HCT116 (cell line): Measurements from ENCODE around the gene VWA7. TPM values are rescaled to one million over a fixed set of nuclear protein-coding genes. Genes with fewer than 3 reads are reported as not detected.

Experiments used
- ATAC-seq: fragments of 200-7000 bp; cut with Tn5 transposase; 2 replicates; pipeline ENCODE4 v1.9.1; 2020; ENCODE audit warnings: mild to moderate bottlenecking, moderate library complexity
- BruUV-seq: library from RNA; stranded (reverse); fragments of 400-500 nt; replicated peaks from 2 replicates; lab custom pipeline; 2021; lab: Mats Ljungman, UMichigan
- CTCF ChIA-PET: fragments of 300-600 bp; sonication (Branson Sonifier 250); formaldehyde crosslinking; loops from one replicate; lab custom pipeline; 2021; ENCODE audit warnings: antibody characterized with exemption; lab: Charles Lee
- POLR2A ChIA-PET: fragments of 300-600, 350-600 bp; sonication (Branson Sonifier 250); formaldehyde crosslinking; loops from one replicate; lab custom pipeline; 2021; ENCODE audit warnings: antibody characterized with exemption; lab: Charles Lee
- RAD21 ChIA-PET, 2 experiments: fragments of 300-600 bp; sonication (Branson Sonifier 250); formaldehyde crosslinking; loops; one replicate each; lab custom pipeline; 2023; ENCODE audit warnings: low total read pairs in 2 of 2; ENCODE audit not compliant: uncharacterized antibody in 2 of 2, unreplicated experiment in 2 of 2, low non-redundant PET in 1 of 2; lab: Charles Lee
- DNase-seq: peaks from one replicate; pipeline ENCODE4 v3.0.0-alpha.2; 2010; ENCODE audit warnings: low read depth, low spot score
- H2AFZ ChIP-seq: fragments of 200-600 bp; shearing (Covaris generic), sonication (generic); 2 replicates; pipeline ENCODE4 v1.6.1; 2017; ENCODE audit warnings: low read depth, mixed run types, mixed read lengths, antibody characterized with exemption, low read length; ENCODE audit not compliant: poor library complexity, severe bottlenecking
- H3K27ac ChIP-seq: 2 replicates; pipeline ENCODE4 v1.5.1; 2012; ENCODE audit warnings: low read depth, low read length
- H3K27me3 ChIP-seq: fragments of 200-600 bp; sonication (generic); 2 replicates; pipeline ENCODE4 v1.6.1; 2016; ENCODE audit warnings: mixed run types, low read length, mixed read lengths; ENCODE audit not compliant: insufficient read depth
- H3K36me3 ChIP-seq, 2 experiments: fragments of 200-500 bp in 1 of 2; fragments of 200-600 bp in 1 of 2; sonication (Bioruptor generic) in 1 of 2; sonication (generic) in 1 of 2; 2 replicates each; pipeline versions ENCODE4 v1.5.1 to v1.6.1; 2014 to 2016; ENCODE audit warnings: low read length in 2 of 2, inconsistent platforms in 1 of 2, mixed read lengths in 1 of 2, mixed run types in 1 of 2; ENCODE audit not compliant: insufficient read depth in 2 of 2, control insufficient read depth in 1 of 2
- H3K4me1 ChIP-seq, 2 experiments: fragments of 200-600 bp in 1 of 2; sonication (generic) in 1 of 2; 2 replicates each; pipeline versions ENCODE4 v1.5.1 to v1.6.1; 2012 to 2017; ENCODE audit warnings: low read length in 2 of 2, inconsistent platforms in 1 of 2, mild to moderate bottlenecking in 1 of 2, mixed read lengths in 1 of 2, mixed run types in 1 of 2, moderate library complexity in 1 of 2; ENCODE audit not compliant: insufficient read depth in 2 of 2, control insufficient read depth in 1 of 2
- H3K4me2 ChIP-seq: fragments of 200-600 bp; sonication (generic); 2 replicates; pipeline ENCODE4 v1.6.1; 2017; ENCODE audit warnings: mixed run types, low read length, mixed read lengths
- H3K4me3 ChIP-seq, 2 experiments: fragments of 200-600 bp in 1 of 2; sonication (generic) in 1 of 2; replicated peaks in 1 of 2; 2 replicates each; pipeline ENCODE4 v1.5.1; 2011 to 2016; ENCODE audit warnings: low read length in 2 of 2, control low read depth in 1 of 2, low read depth in 1 of 2, mild to moderate bottlenecking in 1 of 2, mixed read lengths in 1 of 2, mixed run types in 1 of 2
- H3K79me2 ChIP-seq: fragments of 200-600 bp; sonication (generic); 2 replicates; pipeline ENCODE4 v1.6.1; 2017; ENCODE audit warnings: mild to moderate bottlenecking, mixed run types, low read length, moderate library complexity, mixed read lengths; ENCODE audit not compliant: insufficient read depth
- H3K9ac ChIP-seq: fragments of 200-600 bp; sonication (generic); 2 replicates; pipeline ENCODE4 v1.6.1; 2016; ENCODE audit warnings: low read length, mixed read lengths
- H3K9me2 ChIP-seq: fragments of 200-600 bp; sonication (generic), shearing (Covaris generic); 2 replicates; pipeline ENCODE4 v1.6.1; 2017; ENCODE audit warnings: mixed run types, mild to moderate bottlenecking, moderate library complexity; ENCODE audit not compliant: insufficient read depth
- H3K9me3 ChIP-seq, 2 experiments: fragments of 200-500 bp in 1 of 2; fragments of 200-600 bp in 1 of 2; sonication (Bioruptor generic) in 1 of 2; sonication (generic) in 1 of 2; 2 replicates each; pipeline ENCODE4 v1.6.1; 2014 to 2017; ENCODE audit warnings: low read length in 2 of 2, mixed read lengths in 2 of 2, inconsistent platforms in 1 of 2, low read depth in 1 of 2, mild to moderate bottlenecking in 1 of 2, mixed run types in 1 of 2, moderate library complexity in 1 of 2; ENCODE audit not compliant: control insufficient read depth in 1 of 2, insufficient read depth in 1 of 2
- H4K20me1 ChIP-seq: fragments of 200-600 bp; sonication (generic), shearing (Covaris generic); 2 replicates; pipeline ENCODE4 v1.6.1; 2017; ENCODE audit warnings: mixed run types, mild to moderate bottlenecking, moderate library complexity; ENCODE audit not compliant: insufficient read depth
- CTCF ChIP-seq, 3 experiments: fragments of 200-600 bp in 1 of 3; sonication (generic) in 1 of 3; IDR thresholded peaks in 2 of 3; conservative IDR thresholded peaks in 1 of 3; 2 replicates each; pipeline ENCODE4 v1.5.1; 2012 to 2017; ENCODE audit warnings: low read depth in 2 of 3, low read length in 2 of 3, antibody characterized with exemption in 1 of 3, borderline replicate concordance in 1 of 3, control low read depth in 1 of 3, mild to moderate bottlenecking in 1 of 3, mixed read lengths in 1 of 3, mixed run types in 1 of 3, moderate library complexity in 1 of 3; ENCODE audit not compliant: insufficient read depth in 1 of 3
- ELF1 ChIP-seq: IDR thresholded peaks from 2 replicates; pipeline ENCODE4 v1.6.1; 2012; ENCODE audit warnings: low read depth, borderline replicate concordance
- EZH2 ChIP-seq: fragments of 200-600 bp; sonication (generic); IDR thresholded peaks from 2 replicates; pipeline ENCODE4 v1.6.1; 2017; ENCODE audit warnings: antibody characterized with exemption, mixed run types
- FOSL1 ChIP-seq: IDR thresholded peaks from 2 replicates; pipeline ENCODE4 v1.6.1; 2012; ENCODE audit warnings: low read depth
- JUND ChIP-seq: IDR thresholded peaks from 2 replicates; pipeline ENCODE4 v1.6.1; 2012
- MAX ChIP-seq: IDR thresholded peaks from 2 replicates; pipeline ENCODE4 v1.6.1; 2012
- POLR2A ChIP-seq: IDR thresholded peaks from 2 replicates; pipeline ENCODE4 v1.7.0; 2011; ENCODE audit warnings: borderline replicate concordance; ENCODE audit not compliant: insufficient read depth, insufficient read length; ENCODE audit errors: extremely low read depth
- POLR2AphosphoS5 ChIP-seq: IDR thresholded peaks from 2 replicates; pipeline ENCODE4 v1.6.1; 2011; ENCODE audit warnings: mild to moderate bottlenecking, low read depth, low read length, moderate library complexity
- RAD21 ChIP-seq: IDR thresholded peaks from 2 replicates; pipeline ENCODE4 v1.6.1; 2012; ENCODE audit warnings: low read depth, mild to moderate bottlenecking
- REST ChIP-seq: IDR thresholded peaks from 2 replicates; pipeline ENCODE4 v1.6.1; 2012; ENCODE audit warnings: low read depth
- SIN3A ChIP-seq: IDR thresholded peaks from 2 replicates; pipeline ENCODE4 v1.6.1; 2012; ENCODE audit warnings: low read depth
- SRF ChIP-seq: IDR thresholded peaks from 2 replicates; pipeline ENCODE4 v1.6.1; 2012; ENCODE audit warnings: low read depth
- TCF7L2 ChIP-seq: IDR thresholded peaks from 2 replicates; pipeline ENCODE4 v1.7.0; 2011; ENCODE audit warnings: borderline replicate concordance, inconsistent platforms; ENCODE audit not compliant: insufficient read depth, insufficient read length; ENCODE audit errors: extremely low read depth
- YY1 ChIP-seq: IDR thresholded peaks from 2 replicates; pipeline ENCODE4 v1.6.1; 2011; ENCODE audit warnings: low read length, low read depth, moderate library complexity, mild to moderate bottlenecking; ENCODE audit not compliant: insufficient replicate concordance; ENCODE audit errors: extremely low read depth
- ZFX ChIP-seq: fragments of 450-650 bp; IDR thresholded peaks from 2 replicates; pipeline ENCODE4 v1.6.1; 2017
- intact Hi-C: fragments of 100-400 bp; cut with micrococcal nuclease; formaldehyde crosslinking; loops from 2 replicates; pipeline ENCODE4 v1.10.0; 2022
- total RNA-seq: library from RNA; stranded (reverse); gene quantifications from one replicate; pipeline ENCODE4 v1.2.1, GENCODE V29; 2021; ENCODE audit not compliant: unreplicated experiment

The VWA7 gene
- total RNA-seq, 1 experiment from 2014 or later = 14.6 TPM

- RAD21 ChIA-PET = no interaction called here
- no peak for DNase-seq
- Histone ChIP-seq H3K79me2 (no peaks in the 10 kb centered on the region), H3K9ac (no peak overlapping the region), H3K27me3 (no peaks in the 10 kb centered on the region), H3K4me3 (no peak overlapping the region), H3K27ac (no peak overlapping the region), H3K36me3 (peaks cover 2 to 22% of the 10 kb centered on the region in 2 experiments; a peak in 3 of 4 replicates), H3K4me2 (no peak overlapping the region), H3K4me1 (peaks cover 3 to 6% of the 10 kb centered on the region in 2 experiments; a peak in 2 of 4 replicates), H2AFZ (no peak overlapping the region), H4K20me1 (no peaks in the 10 kb centered on the region), H3K9me3 (no peaks in the 10 kb centered on the region), H3K9me2 (no peaks in the 10 kb centered on the region)
- intact Hi-C loops = no loop called here
- no peak for TF ChIP-seq SIN3A
- TF ChIP-seq TCF7L2 = no peak
- TF ChIP-seq ELF1 = no peak
- no peak for TF ChIP-seq MAX
- no peak for TF ChIP-seq JUND
- TF ChIP-seq EZH2 = no peak
- TF ChIP-seq FOSL1 = no peak
- no peak for TF ChIP-seq ZFX
- no peak for TF ChIP-seq RAD21
- no peak for TF ChIP-seq CTCF (IDR thresholded peaks at IDR 0.05 in 2 of 3, conservative IDR thresholded peaks at IDR 0.05 in 1 of 3; ENCODE audit: borderline replicate concordance in 1 of 3, insufficient read depth in 1 of 3, low read depth in 2 of 3, low read length in 2 of 3)
- TF ChIP-seq REST = no peak
- no peak for TF ChIP-seq YY1
- no peak for TF ChIP-seq POLR2A
- TF ChIP-seq SRF = no peak
- TF ChIP-seq POLR2AphosphoS5 = no peak
- POLR2A ChIA-PET = no interaction called here
- no peak for ATAC-seq
- CTCF ChIA-PET = no interaction called here
- no TSS peak for BruUV-seq
These were observed 27.7 kb downstream of the VWA7 start for GRCh38 chr6:31749301-31750036.
